Kidney glomerular epithelial cell (primary cell): ENCODE measurements around the gene IFNA10.
"Not testable (repeated sequence)": the region's sequence is repeated elsewhere in the genome, so short reads cannot be mapped to it uniquely, and the experiment has no call there.

Source experiments
- DNase-seq: peaks from one replicate; lab custom pipeline; 2025; lab: John Stamatoyannopoulos, UW

IFNA10 gene

GRCh38 chr9:21194867-21195776, 11.8 kb downstream of the IFNA10 start:
- DNase-seq: peak; percentile 22

DNA sequence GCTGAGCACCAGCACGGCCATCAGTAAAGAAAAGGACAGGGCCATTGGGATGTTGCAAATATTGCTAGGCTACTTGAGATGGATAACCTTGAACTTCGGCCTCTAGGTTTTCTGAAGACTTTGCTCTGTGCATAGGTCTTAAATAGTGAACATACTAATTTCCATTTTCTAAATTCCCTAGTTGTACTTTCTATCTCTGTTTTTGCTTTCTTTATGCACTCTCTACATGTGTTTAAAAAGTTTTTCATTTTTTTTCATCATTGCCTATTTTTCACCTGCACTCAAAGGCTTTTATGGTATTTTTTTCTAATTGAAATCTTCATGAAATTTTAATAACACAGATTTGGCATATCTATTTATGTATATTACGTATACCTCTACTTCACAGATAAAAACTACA, 19.5 kb downstream of the IFNA10 start, which contains the start of gene IFNA4:
TSS of gene IFNA4 (minus strand) at position 101 of the 400 bp plus-strand sequence. CDS start at position 45, 56 bp downstream.
- not testable (repeated sequence) for DNase-seq

DNA sequence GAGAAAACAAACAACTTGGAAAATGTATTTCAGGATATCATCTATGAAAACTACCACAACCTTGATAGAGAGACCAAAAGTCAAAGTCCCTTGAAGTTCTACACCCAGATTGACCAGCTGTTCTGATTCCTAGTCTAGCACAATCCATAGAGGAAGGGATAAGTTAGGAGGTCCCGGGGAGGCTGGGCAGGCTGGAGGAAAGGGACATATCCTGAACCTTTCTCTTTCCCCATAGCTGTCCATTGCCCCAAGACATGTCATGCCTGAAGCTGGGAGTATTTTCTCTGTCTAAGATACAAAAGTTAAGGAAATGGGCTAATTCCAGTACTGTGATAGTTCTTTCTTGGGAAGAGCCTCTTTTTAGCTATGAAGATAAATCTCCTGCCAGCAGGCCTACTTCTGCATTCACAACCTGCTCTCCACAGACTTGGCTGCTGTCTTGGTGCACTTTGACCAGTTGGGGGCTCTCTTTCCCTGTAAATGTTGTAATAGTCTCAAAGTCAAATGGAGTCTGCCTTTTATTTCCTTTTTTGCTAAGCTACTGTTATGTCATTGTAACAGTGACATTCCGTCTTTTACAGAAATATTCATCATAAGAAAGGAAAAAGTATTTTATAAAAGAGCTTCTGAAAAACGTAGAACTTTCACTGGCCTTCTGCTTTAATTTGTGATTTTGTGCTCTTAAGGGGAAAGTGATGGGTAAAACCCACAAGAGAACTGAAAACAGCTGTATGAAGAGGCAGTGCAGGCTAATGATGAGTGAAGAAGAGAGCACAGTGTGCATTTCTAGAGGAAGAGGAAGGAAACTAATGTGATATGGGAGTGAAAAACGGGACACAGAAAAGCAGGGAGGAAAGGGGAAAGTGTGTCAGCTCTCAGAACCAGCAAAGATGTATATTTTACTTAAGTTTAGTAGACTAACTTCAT, 23.9 kb downstream of the IFNA10 start:
- peak; percentile 20 for DNase-seq

DNA sequence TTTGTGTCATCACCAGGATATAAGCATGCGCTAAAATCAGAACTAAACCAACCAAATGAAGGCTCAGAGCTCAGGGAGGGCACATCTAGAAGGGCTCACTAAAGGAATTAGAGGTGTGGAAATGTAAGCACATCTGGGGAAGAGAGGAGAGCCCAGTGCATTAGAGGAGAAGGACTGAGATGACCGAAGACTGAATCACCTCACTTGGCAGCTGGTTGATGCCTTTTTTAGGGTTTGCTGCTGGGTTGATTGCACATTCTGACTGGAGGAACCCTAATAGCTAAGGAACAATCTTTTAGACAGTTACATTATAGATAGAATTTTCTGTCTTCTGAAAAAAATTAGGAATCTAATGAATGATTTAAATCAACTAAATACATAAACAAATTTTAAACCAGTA, 32.3 kb downstream of the IFNA10 start:
- DNase-seq: no peak

DNA sequence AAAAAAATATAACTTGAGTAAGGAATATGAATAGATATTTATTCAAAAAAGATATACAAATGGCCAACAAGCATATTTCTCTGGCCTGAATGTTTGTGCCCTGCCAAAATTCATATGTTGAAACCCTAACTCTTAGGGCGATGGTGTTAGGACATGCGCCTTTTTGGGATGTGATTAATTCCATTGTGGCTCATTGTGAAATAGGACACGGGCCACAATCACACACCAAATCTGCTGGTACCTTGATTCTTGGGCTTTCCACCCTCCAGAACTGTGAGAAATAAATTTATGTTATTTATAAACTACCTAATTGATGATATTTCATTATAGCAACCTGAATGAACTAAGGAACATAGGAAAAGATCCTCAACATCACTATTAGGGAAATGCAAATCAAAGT, 34.8 kb downstream of the IFNA10 start:
- no peak for DNase-seq

- no peak for DNase-seq
These were observed 35.6 kb downstream of the IFNA10 start for GRCh38 chr9:21171351-21171750.

DNA sequence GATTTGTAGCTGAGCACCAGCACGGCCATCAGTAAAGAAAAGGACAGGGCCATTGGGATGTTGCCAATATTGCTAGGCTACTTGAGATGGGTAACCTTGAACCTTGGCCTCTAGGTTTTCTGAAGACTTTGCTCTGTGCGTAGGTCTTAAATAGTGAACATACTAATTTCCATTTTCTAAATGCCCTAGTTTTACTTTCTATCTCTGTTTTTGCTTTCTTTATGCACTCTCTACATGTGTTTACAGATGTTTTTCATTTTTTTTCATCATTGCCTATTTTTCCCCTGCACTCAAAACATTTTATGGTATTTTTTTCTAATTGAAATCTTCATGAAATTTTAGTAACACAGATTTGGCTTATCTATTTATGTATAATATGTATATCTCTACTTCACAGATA, 40.4 kb downstream of the IFNA10 start, which contains the start of gene IFNA21:
TSS of gene IFNA21 (minus strand) at position 101 of the 400 bp plus-strand sequence. CDS start at position 53, 48 bp downstream.
- not testable (repeated sequence) for DNase-seq

GRCh38 chr9:21165516-21165915, 41.4 kb downstream of the IFNA10 start:
- DNase-seq: no peak

DNA sequence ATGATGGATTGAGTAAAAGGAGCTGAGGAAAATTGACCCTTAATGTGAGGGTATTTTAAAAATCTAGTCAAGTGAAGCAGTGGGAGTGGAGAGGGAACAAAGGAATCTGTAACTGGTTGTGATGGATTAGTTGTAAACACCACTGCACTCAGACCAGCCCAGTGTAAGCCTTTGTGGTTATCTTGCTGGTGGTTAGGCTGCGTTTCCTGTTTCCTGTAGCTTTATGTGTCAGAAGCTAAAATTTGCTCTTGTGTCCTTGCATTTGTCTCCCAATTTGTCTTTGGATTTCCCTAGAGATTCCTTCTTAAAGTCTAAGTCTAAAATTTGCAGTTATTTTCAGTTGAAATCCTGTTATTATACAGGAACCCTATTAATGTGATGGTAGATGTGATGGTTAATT, 46.8 kb downstream of the IFNA10 start:
- no peak for DNase-seq
